Measurements from ENCODE around the gene CTSD.

CTSD gene

GRCh38 chr11:1779034-1779805, 15.5 kb upstream of the CTSD start:
- Histone ChIP-seq H3K27me3 (ENCODE audit: insufficient read depth, poor library complexity, severe bottlenecking) (no peaks in the 10 kb centered on the region), H3K4me3 (ENCODE audit: severe bottlenecking) (no peak overlapping the region), H3K9me3 (ENCODE audit: severe bottlenecking) (no peaks in the 10 kb centered on the region), H3K36me3 (ENCODE audit: low read depth) (no peaks in the 10 kb centered on the region), H3K27ac (ENCODE audit: poor library complexity, severe bottlenecking) (no peak overlapping the region), H3K4me1 (ENCODE audit: insufficient read depth, poor library complexity, severe bottlenecking) (no peaks in the 10 kb centered on the region)
- TF ChIP-seq CTCF (IDR thresholded peaks at IDR 0.05; ENCODE audit: poor library complexity, severe bottlenecking), result no peak
- DNase-seq (ENCODE audit: low spot score) (no peak), ATAC-seq (ENCODE audit: low read depth) (no peak)

- Histone ChIP-seq H3K27me3 (ENCODE audit: insufficient read depth, poor library complexity, severe bottlenecking) (no peaks in the 10 kb centered on the region), H3K27ac (ENCODE audit: poor library complexity, severe bottlenecking) (no peak overlapping the region), H3K36me3 (ENCODE audit: low read depth) (no peaks in the 10 kb centered on the region), H3K9me3 (ENCODE audit: severe bottlenecking) (no peaks in the 10 kb centered on the region), H3K4me3 (ENCODE audit: severe bottlenecking) (no peak overlapping the region), H3K4me1 (ENCODE audit: insufficient read depth, poor library complexity, severe bottlenecking) (peaks cover 1% of the 10 kb centered on the region)
- no peak for ATAC-seq (ENCODE audit: low read depth)
- no peak for DNase-seq (ENCODE audit: low spot score)
- TF ChIP-seq CTCF (IDR thresholded peaks at IDR 0.05; ENCODE audit: poor library complexity, severe bottlenecking), result no peak
These were observed 14.6 kb upstream of the CTSD start for GRCh38 chr11:1778141-1778911.

GRCh38 chr11:1777737-1778136, 14.0 kb upstream of the CTSD start:
- H3K27me3 ChIP-seq (ENCODE audit: insufficient read depth, poor library complexity, severe bottlenecking), result no peaks in the 10 kb centered on the region
- peaks cover 4% of the 10 kb centered on the region for H3K4me1 ChIP-seq (ENCODE audit: insufficient read depth, poor library complexity, severe bottlenecking)
- TF ChIP-seq CTCF (IDR thresholded peaks at IDR 0.05; ENCODE audit: poor library complexity, severe bottlenecking), result no peak
- H3K27ac ChIP-seq (ENCODE audit: poor library complexity, severe bottlenecking), result no peak overlapping the region
- no peak overlapping the region for H3K4me3 ChIP-seq (ENCODE audit: severe bottlenecking)
- ATAC-seq (ENCODE audit: low read depth), result no peak
- DNase-seq (ENCODE audit: low spot score), result no peak
- no peaks in the 10 kb centered on the region for H3K36me3 ChIP-seq (ENCODE audit: low read depth)
- H3K9me3 ChIP-seq (ENCODE audit: severe bottlenecking), result no peaks in the 10 kb centered on the region

GRCh38 chr11:1776944-1777715, 13.4 kb upstream of the CTSD start:
- no peaks in the 10 kb centered on the region for H3K9me3 ChIP-seq (ENCODE audit: severe bottlenecking)
- H3K4me1 ChIP-seq (ENCODE audit: insufficient read depth, poor library complexity, severe bottlenecking), result peaks cover 10% of the 10 kb centered on the region
- no peak overlapping the region for H3K4me3 ChIP-seq (ENCODE audit: severe bottlenecking)
- H3K27ac ChIP-seq (ENCODE audit: poor library complexity, severe bottlenecking), result no peak overlapping the region
- no peaks in the 10 kb centered on the region for H3K27me3 ChIP-seq (ENCODE audit: insufficient read depth, poor library complexity, severe bottlenecking)
- ATAC-seq (ENCODE audit: low read depth) (no peak), DNase-seq (ENCODE audit: low spot score) (no peak)
- no peaks in the 10 kb centered on the region for H3K36me3 ChIP-seq (ENCODE audit: low read depth)
- TF ChIP-seq CTCF (IDR thresholded peaks at IDR 0.05; ENCODE audit: poor library complexity, severe bottlenecking), result no peak

Data from RWPE2 (cell line).